Breast epithelium (tissue), 3 donors: ENCODE measurements around the gene HEATR3.

Experiments used
- CTCF ChIP-seq, 3 donors: fragments of 450-650 bp; IDR thresholded peaks; one replicate each; pipeline ENCODE4 v1.5.1; 2016 to 2017; ENCODE audit warnings: antibody characterized with exemption in 3 of 3, mild to moderate bottlenecking in 3 of 3, moderate library complexity in 3 of 3
- POLR2AphosphoS5 ChIP-seq, 3 donors: sonication (generic); formaldehyde crosslinking; IDR thresholded peaks; one replicate each; pipeline ENCODE4 v1.6.1; 2017; ENCODE audit warnings: antibody characterized with exemption in 3 of 3

DNA sequence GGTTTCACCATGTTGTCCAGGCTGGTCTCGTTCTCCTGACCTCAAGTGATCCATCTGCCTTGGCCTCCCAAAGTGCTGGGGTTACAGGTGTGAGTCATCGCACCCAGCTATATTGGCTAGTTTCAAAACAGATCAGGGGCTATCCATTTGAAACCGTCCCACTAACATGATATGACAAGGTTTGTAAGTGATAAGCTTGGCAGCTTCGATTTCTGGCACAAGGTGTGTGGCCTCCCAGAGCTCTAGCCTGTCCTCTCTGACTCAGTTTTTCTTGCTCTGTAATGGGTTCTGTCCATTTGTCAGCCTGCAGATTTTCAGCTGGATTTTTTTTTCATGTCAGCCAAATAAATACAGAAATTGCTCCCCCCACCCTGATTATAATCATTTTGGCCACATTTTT lies 55.5 kb downstream of the HEATR3 start:
- TF ChIP-seq POLR2AphosphoS5 (IDR thresholded peaks at IDR 0.05) (no peak), CTCF (IDR thresholded peaks at IDR 0.05) (no peak)
